Kidney epithelial cell (primary cell): ENCODE results near the gene NTN1. TPM values are rescaled to one million over a fixed set of nuclear protein-coding genes. Genes with fewer than 3 reads are reported as not detected.

Source experiments
- DNase-seq: peaks from one replicate; pipeline ENCODE4 v3.0.0-alpha.2; 2010; ENCODE audit warnings: low read depth
- H3K27me3 ChIP-seq: 2 replicates; pipeline ENCODE4 v1.6.0; 2011; ENCODE audit warnings: low read length; ENCODE audit not compliant: control insufficient read depth, insufficient read depth
- H3K36me3 ChIP-seq: 2 replicates; pipeline ENCODE4 v1.5.1; 2011; ENCODE audit warnings: low read length; ENCODE audit not compliant: control insufficient read depth, insufficient read depth
- H3K4me3 ChIP-seq: 2 replicates; pipeline ENCODE4 v1.5.1; 2011; ENCODE audit warnings: low read depth, mild to moderate bottlenecking, control low read depth, low read length
- total RNA-seq: library from RNA; depleted of rRNA; stranded (reverse); fragments of >200 nt; gene quantifications from 2 replicates; pipeline ENCODE4 v1.2.3, GENCODE V29; 2015
- TF ChIP-seq, protein P1 (sequence below): IDR thresholded peaks from 2 replicates; pipeline ENCODE4 v1.5.1; 2011; ENCODE audit warnings: mild to moderate bottlenecking, moderate library complexity, low read length, control low read depth, inconsistent platforms; ENCODE audit not compliant: insufficient read depth, poor library complexity, severe bottlenecking

The NTN1 gene
- total RNA-seq, 1 donor from 2014 or later, result 15.2 TPM

DNA sequence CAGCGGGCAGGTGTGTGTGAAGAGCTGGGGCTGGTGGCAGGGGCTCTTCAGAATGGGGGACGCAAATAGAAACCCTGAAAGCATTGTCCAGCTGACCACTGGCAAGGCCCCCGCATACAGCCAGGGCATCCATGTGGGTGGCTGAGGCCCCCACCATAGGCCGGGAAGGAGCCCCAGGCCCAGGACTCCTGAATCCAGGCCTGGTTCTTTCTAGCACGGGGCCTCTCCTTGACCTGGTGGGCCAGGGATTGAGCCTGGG is 200.5 kb downstream of the NTN1 start:
- H3K27me3 ChIP-seq, result no peaks in the 10 kb centered on the region
- no peaks in the 10 kb centered on the region for H3K36me3 ChIP-seq
- no peak for DNase-seq
- TF ChIP-seq, protein P1, sequence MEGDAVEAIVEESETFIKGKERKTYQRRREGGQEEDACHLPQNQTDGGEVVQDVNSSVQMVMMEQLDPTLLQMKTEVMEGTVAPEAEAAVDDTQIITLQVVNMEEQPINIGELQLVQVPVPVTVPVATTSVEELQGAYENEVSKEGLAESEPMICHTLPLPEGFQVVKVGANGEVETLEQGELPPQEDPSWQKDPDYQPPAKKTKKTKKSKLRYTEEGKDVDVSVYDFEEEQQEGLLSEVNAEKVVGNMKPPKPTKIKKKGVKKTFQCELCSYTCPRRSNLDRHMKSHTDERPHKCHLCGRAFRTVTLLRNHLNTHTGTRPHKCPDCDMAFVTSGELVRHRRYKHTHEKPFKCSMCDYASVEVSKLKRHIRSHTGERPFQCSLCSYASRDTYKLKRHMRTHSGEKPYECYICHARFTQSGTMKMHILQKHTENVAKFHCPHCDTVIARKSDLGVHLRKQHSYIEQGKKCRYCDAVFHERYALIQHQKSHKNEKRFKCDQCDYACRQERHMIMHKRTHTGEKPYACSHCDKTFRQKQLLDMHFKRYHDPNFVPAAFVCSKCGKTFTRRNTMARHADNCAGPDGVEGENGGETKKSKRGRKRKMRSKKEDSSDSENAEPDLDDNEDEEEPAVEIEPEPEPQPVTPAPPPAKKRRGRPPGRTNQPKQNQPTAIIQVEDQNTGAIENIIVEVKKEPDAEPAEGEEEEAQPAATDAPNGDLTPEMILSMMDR, result no peak
- H3K4me3 ChIP-seq, result no peak overlapping the region

DNA sequence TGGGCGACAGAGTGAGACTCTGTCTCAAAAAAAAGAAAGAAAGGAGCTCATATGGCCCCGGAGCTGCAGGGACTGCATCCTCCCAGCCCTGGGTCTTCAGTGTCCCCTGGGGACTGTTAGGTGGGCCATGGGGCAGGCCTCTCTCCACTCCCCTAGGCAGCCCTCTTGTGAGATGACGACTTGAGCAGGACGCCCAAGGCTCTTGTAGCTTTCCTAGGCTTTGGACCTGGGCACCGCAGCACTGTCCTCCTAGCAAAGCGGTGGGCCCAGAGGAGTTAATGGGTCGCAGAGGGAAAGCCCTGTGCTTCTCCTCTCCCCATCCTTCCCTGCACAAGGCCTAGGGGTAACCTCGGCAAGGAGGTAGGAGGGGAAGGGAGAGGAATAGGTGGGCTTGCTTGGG is 202.2 kb downstream of the NTN1 start:
- H3K27me3 ChIP-seq, result no peaks in the 10 kb centered on the region
- H3K4me3 ChIP-seq, result no peak overlapping the region
- no peaks in the 10 kb centered on the region for H3K36me3 ChIP-seq
- TF ChIP-seq, protein P1, result no peak
- DNase-seq, result no peak

DNA sequence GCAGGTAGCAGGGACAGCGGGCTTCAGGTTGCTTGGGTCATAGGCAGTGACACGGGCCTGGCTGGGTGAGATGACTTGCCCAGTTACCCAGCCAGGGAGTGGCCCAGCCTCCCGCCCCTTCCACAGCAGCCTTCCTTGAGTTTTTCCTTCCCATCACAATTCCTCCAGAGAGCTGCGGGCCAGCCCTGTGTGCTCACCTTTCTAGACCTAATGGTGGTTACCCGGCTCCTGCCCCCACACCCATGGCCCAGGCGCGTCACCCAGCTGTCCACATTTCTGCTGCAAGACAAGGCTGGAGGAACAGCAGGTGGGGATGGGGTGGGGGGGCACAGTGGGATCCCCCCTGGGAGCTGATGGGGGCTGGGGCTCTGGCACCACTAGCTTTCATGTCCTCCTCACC is 203.2 kb downstream of the NTN1 start:
- Histone ChIP-seq H3K36me3 (no peaks in the 10 kb centered on the region), H3K27me3 (no peaks in the 10 kb centered on the region), H3K4me3 (no peak overlapping the region)
- TF ChIP-seq, protein P1, result no peak
- DNase-seq, result no peak

DNA sequence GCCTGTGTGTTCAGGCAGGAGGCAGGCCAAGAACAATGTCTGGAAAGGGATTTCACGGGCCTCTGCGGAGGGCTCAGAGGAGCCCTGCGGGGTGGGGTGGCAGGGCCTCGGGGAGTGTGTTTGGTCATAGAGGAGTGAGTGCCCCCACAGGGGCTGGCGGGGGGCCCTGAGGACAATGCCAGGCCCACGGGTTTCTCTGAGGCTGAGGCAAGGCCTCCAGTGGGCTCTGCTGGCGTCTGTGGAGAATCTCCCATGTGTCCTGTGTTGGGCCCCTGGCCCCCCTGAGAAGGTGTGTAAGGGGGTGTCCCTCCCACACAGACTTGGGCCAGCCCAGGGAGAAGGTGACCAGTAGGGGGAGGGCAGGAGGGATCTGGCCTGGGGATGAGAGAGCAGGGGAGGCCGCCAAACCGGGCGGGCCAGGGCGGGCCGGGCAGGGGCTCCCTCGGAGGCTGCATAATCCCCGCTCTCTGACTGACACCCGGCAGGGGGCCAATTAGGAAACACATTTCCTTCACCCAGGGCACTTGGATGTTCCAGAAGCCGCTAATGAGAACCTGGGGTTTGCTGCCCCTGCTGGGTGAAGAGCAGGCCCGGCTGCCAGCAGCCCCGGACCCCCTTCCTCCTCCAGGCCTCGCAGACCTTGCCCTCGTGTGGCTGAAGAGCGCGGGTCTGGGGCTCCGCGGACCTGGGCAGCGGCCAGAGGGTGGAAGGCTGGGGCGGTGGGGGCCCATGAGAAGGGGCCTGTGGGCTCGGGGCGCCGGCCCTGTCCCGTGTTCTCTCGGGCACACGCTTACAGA is 204.2 kb downstream of the NTN1 start:
- Histone ChIP-seq H3K27me3 (no peaks in the 10 kb centered on the region), H3K4me3 (no peak overlapping the region), H3K36me3 (no peaks in the 10 kb centered on the region)
- TF ChIP-seq, protein P1, result no peak
- DNase-seq, result no peak

DNA sequence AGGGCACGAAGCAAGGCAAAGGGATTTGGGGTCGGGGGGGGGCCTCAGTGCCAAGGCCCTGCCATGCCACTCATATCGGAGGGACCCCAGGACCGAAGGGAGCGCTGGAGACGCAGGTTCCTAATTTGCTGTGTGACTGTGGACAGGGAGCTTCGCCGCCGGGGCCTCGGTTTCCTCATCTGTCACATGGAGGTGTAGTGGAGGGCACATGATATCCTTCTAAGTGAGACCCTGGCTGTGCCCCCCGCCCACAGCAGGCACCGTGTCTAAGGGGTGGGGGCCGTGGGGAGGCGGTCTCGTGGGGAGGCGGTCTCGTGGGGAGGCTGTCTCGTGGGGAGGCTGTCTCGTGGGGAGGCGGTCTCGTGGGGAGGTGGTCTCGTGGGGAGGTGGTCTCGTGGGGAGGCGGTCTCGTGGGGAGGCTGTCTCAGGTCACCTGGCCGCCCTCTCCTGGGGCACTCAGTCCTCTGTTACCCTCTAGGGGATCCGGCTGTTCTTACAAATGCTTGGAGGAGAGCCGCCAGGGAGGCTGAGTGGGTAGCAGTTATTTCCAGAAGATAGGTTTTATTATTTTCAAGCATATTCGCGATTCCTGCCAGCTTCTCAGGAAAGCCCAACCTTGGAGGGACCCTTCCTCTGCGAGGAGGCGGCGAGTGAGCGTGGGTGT is 205.0 kb downstream of the NTN1 start:
- H3K4me3 ChIP-seq, result no peak overlapping the region

More for the DNA sequence above, 205.0 kb downstream of the NTN1 start:
- no peak for DNase-seq
- H3K27me3 ChIP-seq, result no peaks in the 10 kb centered on the region
- TF ChIP-seq, protein P1, result no peak
- H3K36me3 ChIP-seq, result no peaks in the 10 kb centered on the region
